ENCODE results near the gene ATP7B.

GRCh38 chr13:52036037-52036436 is 24.8 kb upstream of the ATP7B start:
- TF ChIP-seq POLR2AphosphoS5 (IDR thresholded peaks at IDR 0.05), result no peak
- TF ChIP-seq, protein P1, sequence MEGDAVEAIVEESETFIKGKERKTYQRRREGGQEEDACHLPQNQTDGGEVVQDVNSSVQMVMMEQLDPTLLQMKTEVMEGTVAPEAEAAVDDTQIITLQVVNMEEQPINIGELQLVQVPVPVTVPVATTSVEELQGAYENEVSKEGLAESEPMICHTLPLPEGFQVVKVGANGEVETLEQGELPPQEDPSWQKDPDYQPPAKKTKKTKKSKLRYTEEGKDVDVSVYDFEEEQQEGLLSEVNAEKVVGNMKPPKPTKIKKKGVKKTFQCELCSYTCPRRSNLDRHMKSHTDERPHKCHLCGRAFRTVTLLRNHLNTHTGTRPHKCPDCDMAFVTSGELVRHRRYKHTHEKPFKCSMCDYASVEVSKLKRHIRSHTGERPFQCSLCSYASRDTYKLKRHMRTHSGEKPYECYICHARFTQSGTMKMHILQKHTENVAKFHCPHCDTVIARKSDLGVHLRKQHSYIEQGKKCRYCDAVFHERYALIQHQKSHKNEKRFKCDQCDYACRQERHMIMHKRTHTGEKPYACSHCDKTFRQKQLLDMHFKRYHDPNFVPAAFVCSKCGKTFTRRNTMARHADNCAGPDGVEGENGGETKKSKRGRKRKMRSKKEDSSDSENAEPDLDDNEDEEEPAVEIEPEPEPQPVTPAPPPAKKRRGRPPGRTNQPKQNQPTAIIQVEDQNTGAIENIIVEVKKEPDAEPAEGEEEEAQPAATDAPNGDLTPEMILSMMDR (IDR thresholded peaks at IDR 0.05), result no peak
- no peak for TF ChIP-seq POLR2A (IDR thresholded peaks at IDR 0.05)
